ENCODE data around the gene MAEL. TPM values are rescaled to one million over a fixed set of nuclear protein-coding genes. Genes with fewer than 3 reads are reported as not detected.

Gene MAEL
- total RNA-seq (2014; rRNA removed), result not detected in 2 replicates
- percentile 4 among the genes with signal in this experiment for Bru-seq, nascent RNA
- percentile 2 among the genes with signal in this experiment for BruChase-seq, experiment 1, labeled RNA remaining after a 6-hour chase
- BruChase-seq, experiment 2, labeled RNA remaining after a 2-hour chase, result percentile 3 among the genes with signal in this experiment
- long read RNA-seq, result 0 reads

GRCh38 chr1:166988974-166989515 lies at the start of gene MAEL:
Gene MAEL, plus strand, starts transcription at chr1:166989280. Its CDS starts 73 bp downstream, at chr1:166989353.
- H3K9me3 ChIP-seq (ENCODE audit: low read length), result no peaks in the 10 kb centered on the region
- no peak within 1 kb of the TSS for H3K27ac ChIP-seq (ENCODE audit: low read length)
- no peak within 1 kb of the TSS for H3K9ac ChIP-seq (ENCODE audit: low read length)
- no peaks in the 10 kb centered on the region for H4K20me1 ChIP-seq (ENCODE audit: low read length)
- no peaks in the 10 kb centered on the region for H3K36me3 ChIP-seq (ENCODE audit: low read depth, low read length)
- ATAC-seq (no peak), DNase-seq (no peak)
- H3K79me2 ChIP-seq (ENCODE audit: low read length), result no peaks in the 10 kb centered on the region
- H3K4me1 ChIP-seq (ENCODE audit: insufficient read depth, low read length), result no peaks in the 10 kb centered on the region
- no peaks in the 10 kb centered on the region for H3F3A ChIP-seq (ENCODE audit: low read length, unreplicated experiment)
- intact Hi-C loops (cut with micrococcal nuclease), result no loop called here
- BruUV-seq (replicated peaks), result no TSS peak
- H3K27me3 ChIP-seq (ENCODE audit: low read length), result peaks cover 78% of the 10 kb centered on the region
- H2AFZ ChIP-seq (ENCODE audit: low read length), result no peak within 1 kb of the TSS
- no peaks in the 10 kb centered on the region for H3K9me2 ChIP-seq (replicated peaks; ENCODE audit: low read length)
- ChIA-PET CTCF (no interaction called here), POLR2A (ENCODE audit: unreplicated experiment) (no interaction called here)
- TF ChIP-seq EZH2 (IDR thresholded peaks at IDR 0.05; ENCODE audit: low read length, unreplicated experiment) (no peak), CTCF (conservative IDR thresholded peaks at IDR 0.05; ENCODE audit: low read depth, low read length) (no peak), EZH2phosphoT487 (IDR thresholded peaks at IDR 0.05; ENCODE audit: borderline replicate concordance, low read length) (no peak)
- H3K4me2 ChIP-seq (ENCODE audit: low read length), result no peak within 1 kb of the TSS
- no peak within 1 kb of the TSS for H3K4me3 ChIP-seq (ENCODE audit: low read length)

- Histone ChIP-seq H3K36me3 (ENCODE audit: low read depth, low read length) (no peaks in the 10 kb centered on the region), H3K27ac (ENCODE audit: low read length) (no peak overlapping the region), H2AFZ (ENCODE audit: low read length) (no peak overlapping the region), H3F3A (ENCODE audit: low read length, unreplicated experiment) (no peaks in the 10 kb centered on the region), H3K9me2 (replicated peaks; ENCODE audit: low read length) (no peaks in the 10 kb centered on the region), H3K9me3 (ENCODE audit: low read length) (no peaks in the 10 kb centered on the region), H4K20me1 (ENCODE audit: low read length) (no peaks in the 10 kb centered on the region), H3K27me3 (ENCODE audit: low read length) (peaks cover 79% of the 10 kb centered on the region), H3K9ac (ENCODE audit: low read length) (no peak overlapping the region), H3K4me2 (ENCODE audit: low read length) (no peak overlapping the region), H3K4me1 (ENCODE audit: insufficient read depth, low read length) (0 out of 2 replicates have a peak, but pooled peaks cover 8% of the 10 kb centered on the region), H3K79me2 (ENCODE audit: low read length) (no peaks in the 10 kb centered on the region), H3K4me3 (ENCODE audit: low read length) (no peak overlapping the region)
- intact Hi-C loops (cut with micrococcal nuclease), result no loop called here
- no TSS peak for BruUV-seq (replicated peaks)
- DNase-seq, result no peak
- CTCF ChIA-PET, result no interaction called here
- no peak for ATAC-seq
- TF ChIP-seq CTCF (conservative IDR thresholded peaks at IDR 0.05; ENCODE audit: low read depth, low read length) (no peak), EZH2phosphoT487 (IDR thresholded peaks at IDR 0.05; ENCODE audit: borderline replicate concordance, low read length) (no peak), EZH2 (IDR thresholded peaks at IDR 0.05; ENCODE audit: low read length, unreplicated experiment) (no peak)
- POLR2A ChIA-PET (ENCODE audit: unreplicated experiment), result no interaction called here
Observed at GRCh38 chr1:166939741-166940375, 49.2 kb upstream of the MAEL start.
